ENCODE measurements around the gene ABCB4.
"Not testable (repeated sequence)": the region's sequence is repeated elsewhere in the genome, so short reads cannot be mapped to it uniquely, and the experiment has no call there.

DNA sequence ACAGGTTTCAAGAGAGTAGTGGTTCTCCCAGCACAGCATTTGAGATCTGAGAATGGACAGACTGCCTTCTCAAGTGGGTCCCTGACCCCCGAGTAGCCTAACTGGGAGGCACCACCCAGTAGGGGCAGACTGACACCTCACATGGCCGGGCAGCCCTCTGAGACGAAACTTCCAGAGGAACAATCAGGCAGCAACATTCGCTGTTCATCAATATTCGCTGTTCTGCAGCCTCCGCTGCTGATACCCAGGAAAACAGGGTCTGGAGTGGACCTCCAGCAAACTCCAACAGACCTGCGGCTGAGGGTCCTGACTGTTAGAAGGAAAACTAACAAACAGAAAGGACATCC, 10.0 kb downstream of the ABCB4 start:
- TF ChIP-seq, protein P1, sequence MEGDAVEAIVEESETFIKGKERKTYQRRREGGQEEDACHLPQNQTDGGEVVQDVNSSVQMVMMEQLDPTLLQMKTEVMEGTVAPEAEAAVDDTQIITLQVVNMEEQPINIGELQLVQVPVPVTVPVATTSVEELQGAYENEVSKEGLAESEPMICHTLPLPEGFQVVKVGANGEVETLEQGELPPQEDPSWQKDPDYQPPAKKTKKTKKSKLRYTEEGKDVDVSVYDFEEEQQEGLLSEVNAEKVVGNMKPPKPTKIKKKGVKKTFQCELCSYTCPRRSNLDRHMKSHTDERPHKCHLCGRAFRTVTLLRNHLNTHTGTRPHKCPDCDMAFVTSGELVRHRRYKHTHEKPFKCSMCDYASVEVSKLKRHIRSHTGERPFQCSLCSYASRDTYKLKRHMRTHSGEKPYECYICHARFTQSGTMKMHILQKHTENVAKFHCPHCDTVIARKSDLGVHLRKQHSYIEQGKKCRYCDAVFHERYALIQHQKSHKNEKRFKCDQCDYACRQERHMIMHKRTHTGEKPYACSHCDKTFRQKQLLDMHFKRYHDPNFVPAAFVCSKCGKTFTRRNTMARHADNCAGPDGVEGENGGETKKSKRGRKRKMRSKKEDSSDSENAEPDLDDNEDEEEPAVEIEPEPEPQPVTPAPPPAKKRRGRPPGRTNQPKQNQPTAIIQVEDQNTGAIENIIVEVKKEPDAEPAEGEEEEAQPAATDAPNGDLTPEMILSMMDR (IDR thresholded peaks at IDR 0.05; ENCODE audit: low read depth, low read length, poor library complexity, severe bottlenecking): not testable (repeated sequence)
- TF ChIP-seq EZH2phosphoT487 (IDR thresholded peaks at IDR 0.05; ENCODE audit: borderline replicate concordance, low read length): not testable (repeated sequence)

Measured in DOHH2 (cell line).